ENCODE measurements around the gene MLX. TPM values are rescaled to one million over a fixed set of nuclear protein-coding genes. Genes with fewer than 3 reads are reported as not detected.

Gene MLX
- total and polyA plus RNA-seq, 2 of the 8 experiments (the other 6 are each of a cell fraction or from before 2014, with no cell fraction given), result 27.0 to 27.5 TPM

DNA sequence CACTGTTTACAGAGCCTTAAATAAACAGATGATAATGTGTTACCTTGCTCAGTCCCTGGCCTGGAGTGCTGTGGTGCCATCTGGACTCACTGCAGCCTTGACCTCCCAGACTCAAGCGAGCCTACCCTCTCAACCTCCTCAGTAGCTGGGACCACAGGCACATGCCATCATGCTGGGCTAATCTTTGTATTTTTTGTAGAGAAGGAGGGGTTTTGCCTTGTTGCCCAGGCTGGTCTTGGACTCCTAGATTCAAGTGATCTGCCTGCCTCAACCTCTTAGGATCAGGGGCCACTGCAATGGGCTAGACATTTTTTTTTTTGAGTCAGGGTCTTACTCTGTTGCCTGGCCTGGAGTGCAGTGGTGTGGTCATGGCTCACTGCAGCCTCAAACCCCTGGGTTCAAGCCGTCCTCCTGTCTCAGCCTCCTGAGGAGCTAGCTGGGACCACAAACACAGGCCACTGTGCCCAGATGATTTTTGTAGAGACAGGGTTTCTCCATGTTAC, 35.9 kb upstream of the MLX start:
- Histone ChIP-seq H2BK5ac (ENCODE audit: low read depth, low read length) (no peak overlapping the region), H4K91ac (replicated peaks; ENCODE audit: insufficient read length, low read length) (no peak overlapping the region), H3K27ac (ENCODE audit: low read depth, low read length) (no peak overlapping the region), H3K4me1 (replicated peaks in 1 of 4; ENCODE audit: control insufficient read depth in 3 of 4, insufficient read depth in 4 of 4, low read length in 3 of 4) (peaks cover 0 to 6% (median 4%) of the 10 kb centered on the region in 4 experiments; a peak in 5 of 7 replicates), H2AK5ac (ENCODE audit: low read depth, low read length) (no peak overlapping the region), H3K9ac (replicated peaks in 1 of 4; ENCODE audit: extremely low read depth in 1 of 4, low read depth in 3 of 4, low read length in 3 of 4) (no peak overlapping the region), H3K23me2 (ENCODE audit: low read depth, low read length) (peaks cover 3% of the 10 kb centered on the region; the same call in 1 of the 2 replicates), H2BK120ac (replicated peaks; ENCODE audit: low read depth, low read length) (no peak overlapping the region), H3K36me3 (ENCODE audit: control insufficient read depth in 2 of 4, insufficient read depth in 4 of 4, low read length in 3 of 4) (no peaks in the 10 kb centered on the region), H3K9me3 (ENCODE audit: insufficient read depth in 2 of 2, low read depth in 1 of 2, low read length in 1 of 2) (no peaks in the 10 kb centered on the region), H3K23ac (ENCODE audit: insufficient read length) (no peak overlapping the region), H4K8ac (ENCODE audit: extremely low read depth, insufficient read depth, low read length) (no peak overlapping the region), H3K14ac (ENCODE audit: insufficient read length) (no peak overlapping the region), H3K56ac (replicated peaks; ENCODE audit: insufficient read length, low read depth, low read length) (no peak overlapping the region), H3K18ac (ENCODE audit: extremely low read depth, low read length) (no peak overlapping the region), H2BK12ac (ENCODE audit: low read depth, low read length) (no peak overlapping the region), H3K4me3 (ENCODE audit: extremely low read depth in 1 of 4, insufficient read depth in 2 of 4, low read depth in 3 of 4, low read length in 4 of 4) (no peak overlapping the region), H3K79me2 (ENCODE audit: control insufficient read depth in 1 of 2, insufficient read depth in 2 of 2, low read length in 2 of 2) (no peaks in the 10 kb centered on the region), H3K27me3 (replicated peaks in 1 of 4; ENCODE audit: control insufficient read depth in 3 of 4, extremely low read depth in 1 of 4, insufficient read depth in 3 of 4, low read length in 3 of 4) (peaks cover 0 to 6% (median 0%) of the 10 kb centered on the region in 4 experiments; a peak in 3 of 7 replicates), H4K5ac (ENCODE audit: insufficient read length, low read depth, low read length) (no peak overlapping the region), H3K4me2 (ENCODE audit: insufficient read depth in 1 of 2, low read depth in 2 of 2, low read length in 2 of 2) (no peak overlapping the region), H2BK15ac (ENCODE audit: low read length) (no peak overlapping the region), H2BK20ac (ENCODE audit: low read length) (no peak overlapping the region), H2AFZ (ENCODE audit: low read length) (no peak overlapping the region), H3K79me1 (ENCODE audit: low read depth, low read length) (no peaks in the 10 kb centered on the region), H3K4ac (replicated peaks; ENCODE audit: insufficient read length, low read depth, low read length) (no peak overlapping the region), H4K20me1 (replicated peaks in 1 of 2; ENCODE audit: control insufficient read depth in 1 of 2, insufficient read depth in 2 of 2, low read length in 2 of 2) (no peaks in the 10 kb centered on the region)
- CTCF ChIA-PET (ENCODE audit: partially characterized antibody), result interaction anchor here (0.6 to 6.3 kb wide), 4 partner anchors 12 to 125 kb away, joined by 3 to 69 read pairs (median 4); no protein-coding TSS in a partner anchor
- TF ChIP-seq SIN3A (conservative IDR thresholded peaks at IDR 0.05 in 1 of 2, IDR thresholded peaks at IDR 0.05 in 1 of 2; ENCODE audit: low read depth in 1 of 2, low read length in 2 of 2) (no peak), RBBP5 (IDR thresholded peaks at IDR 0.05; ENCODE audit: borderline replicate concordance, low read depth, low read length) (no peak), CBX8 (IDR thresholded peaks at IDR 0.05; ENCODE audit: borderline replicate concordance, low read depth, low read length) (no peak), USF2 (IDR thresholded peaks at IDR 0.05; ENCODE audit: low read length) (no peak)
- 96% methylated on average over 2 of the region's 2 CpGs; no CpG with 5 or more reads in 1 of the 2 experiments for WGBS, 2 experiments (ENCODE audit: extremely low coverage in 1 of 2, insufficient coverage in 1 of 2, insufficient read length in 1 of 2, insufficient replicate concordance in 2 of 2, low coverage in 1 of 2, low lambda C conversion rate in 2 of 2, missing lambda C conversion rate in 1 of 2)
- no peak for DNase-seq (ENCODE audit: low read depth in 1 of 2, low spot score in 2 of 2)
- POLR2A ChIA-PET (ENCODE audit: partially characterized antibody), result no interaction called here
- FAIRE-seq, result no peak
